Psoas muscle (tissue), 8 donors: Measurements from ENCODE around the gene ASTN2. TPM values are rescaled to one million over a fixed set of nuclear protein-coding genes. Genes with fewer than 3 reads are reported as not detected.

Source experiments
- ATAC-seq, 4 donors: fragments of 200-7000 bp; cut with Tn5 transposase; one replicate each; pipeline ENCODE4 v1.9.1; 2020; ENCODE audit warnings: moderate library complexity in 3 of 4, mild to moderate bottlenecking in 2 of 4
- DNase-seq, 2 donors: peaks; one replicate each; pipeline ENCODE4 v3.0.0-alpha.2; 2020
- H3K27ac ChIP-seq: fragments of 200-600 bp; one replicate; pipeline ENCODE4 v1.8.0; 2022
- H3K27me3 ChIP-seq, 3 donors: fragments of 200-600 bp in 1 of 3; one replicate each; pipeline versions ENCODE4 v1.6.1 to v1.8.0; 2013 to 2022; ENCODE audit warnings: low read length in 2 of 3, mild to moderate bottlenecking in 2 of 3, moderate library complexity in 1 of 3; ENCODE audit not compliant: insufficient read depth in 3 of 3
- H3K36me3 ChIP-seq, 2 donors: fragments of 200-600 bp in 1 of 2; one replicate each; pipeline versions ENCODE4 v1.6.1 to v1.8.0; 2013 to 2022; ENCODE audit warnings: low read depth in 1 of 2, mild to moderate bottlenecking in 1 of 2, moderate library complexity in 1 of 2; ENCODE audit not compliant: insufficient read depth in 1 of 2
- H3K4me1 ChIP-seq: fragments of 200-600 bp; one replicate; pipeline ENCODE4 v1.8.0; 2022
- H3K4me3 ChIP-seq: fragments of 200-600 bp; one replicate; pipeline ENCODE4 v1.8.0; 2022; ENCODE audit warnings: mild to moderate bottlenecking
- H3K9me3 ChIP-seq: fragments of 200-600 bp; one replicate; pipeline ENCODE4 v1.8.0; 2022
- WGBS, 3 donors: extraction: QIAGEN DNeasy Blood & Tissue Kit; methylation state at CpG; one replicate each; pipeline versions ENCODE4 v1.1.6 to v1.1.7; 2013; 5-methylcytosine and 5-hydroxymethylcytosine counted together
- intact Hi-C, 2 donors: fragments of 100-400 bp; cut with DNase I; formaldehyde crosslinking; loops; one replicate each; pipeline versions ENCODE4 v1.11.0 to v1.14.2; 2022
- polyA plus RNA-seq, 3 donors: library from polyadenylated mRNA; stranded (reverse); fragments of 200-250 nt; gene quantifications; one replicate each; pipeline ENCODE4 v1.2.3, GENCODE V29; 2013
- total RNA-seq, 4 donors: library from RNA; stranded (reverse); fragmentation: NEBNext Ultra II Directional in 2 of 4; extraction: Animal tissue kit (Norgen Biotek cat#: 25700) in 2 of 4; gene quantifications; one replicate each; pipeline versions ENCODE4 v1.2.1 to v1.2.4, GENCODE V29; 2021 to 2023
- TF ChIP-seq, protein P1 (sequence below): fragments of 200-600 bp; IDR thresholded peaks from one replicate; pipeline ENCODE4 v1.8.0; 2022; ENCODE audit warnings: antibody characterized with exemption
- donor health status: healthy with polysubstance abuse.
- donor health status: DM: no; HTN: no; CAD: no; lungs with moderate emphysema.
- donor health status: Bipolar disorder and iron deficiency.
- donor health status: healthy.
- donor health status: DM: yes; HTN: yes; CAD: no.
- donor health status: DM: no; HTN: no; CAD: no.
- donor health status: DM: no; HTN: no; CAD: no.
- donor health status: DM: yes; HTN: yes; CAD: no.

The ASTN2 gene
- total and polyA plus RNA-seq, 7 donors, result 2.0 to 10.3 (median 3.3) TPM

GRCh38 chr9:116987721-116988485 lies 427.0 kb downstream of the ASTN2 start:
- Histone ChIP-seq H3K9me3 (no peaks in the 10 kb centered on the region), H3K36me3 (no peaks in the 10 kb centered on the region), H3K4me3 (no peak overlapping the region), H3K27ac (no peak overlapping the region), H3K4me1 (no peaks in the 10 kb centered on the region), H3K27me3 (no peaks in the 10 kb centered on the region)
- TF ChIP-seq, protein P1, sequence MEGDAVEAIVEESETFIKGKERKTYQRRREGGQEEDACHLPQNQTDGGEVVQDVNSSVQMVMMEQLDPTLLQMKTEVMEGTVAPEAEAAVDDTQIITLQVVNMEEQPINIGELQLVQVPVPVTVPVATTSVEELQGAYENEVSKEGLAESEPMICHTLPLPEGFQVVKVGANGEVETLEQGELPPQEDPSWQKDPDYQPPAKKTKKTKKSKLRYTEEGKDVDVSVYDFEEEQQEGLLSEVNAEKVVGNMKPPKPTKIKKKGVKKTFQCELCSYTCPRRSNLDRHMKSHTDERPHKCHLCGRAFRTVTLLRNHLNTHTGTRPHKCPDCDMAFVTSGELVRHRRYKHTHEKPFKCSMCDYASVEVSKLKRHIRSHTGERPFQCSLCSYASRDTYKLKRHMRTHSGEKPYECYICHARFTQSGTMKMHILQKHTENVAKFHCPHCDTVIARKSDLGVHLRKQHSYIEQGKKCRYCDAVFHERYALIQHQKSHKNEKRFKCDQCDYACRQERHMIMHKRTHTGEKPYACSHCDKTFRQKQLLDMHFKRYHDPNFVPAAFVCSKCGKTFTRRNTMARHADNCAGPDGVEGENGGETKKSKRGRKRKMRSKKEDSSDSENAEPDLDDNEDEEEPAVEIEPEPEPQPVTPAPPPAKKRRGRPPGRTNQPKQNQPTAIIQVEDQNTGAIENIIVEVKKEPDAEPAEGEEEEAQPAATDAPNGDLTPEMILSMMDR, result no peak
- DNase-seq (no peak), ATAC-seq (no peak)
- intact Hi-C loops, result no loop called here
- 78 to 84% (median 80%) methylated on average over 5 of the region's 5 CpGs for WGBS, 3 donors

- TF ChIP-seq, protein P1, result no peak
- intact Hi-C loops, result no loop called here
- ATAC-seq (no peak), DNase-seq (no peak)
- 27 to 35% (median 28%) methylated on average over 7 of the region's 7 CpGs for WGBS, 3 donors
- H3K4me1 ChIP-seq, result no peaks in the 10 kb centered on the region
- H3K27ac ChIP-seq, result no peak overlapping the region
- no peaks in the 10 kb centered on the region for H3K9me3 ChIP-seq
- no peaks in the 10 kb centered on the region for H3K36me3 ChIP-seq
- H3K4me3 ChIP-seq, result no peak overlapping the region
- H3K27me3 ChIP-seq, result no peaks in the 10 kb centered on the region
Measured at GRCh38 chr9:116986015-116986414, 428.8 kb downstream of the ASTN2 start.

GRCh38 chr9:116985596-116985995 lies 429.3 kb downstream of the ASTN2 start:
- Histone ChIP-seq H3K36me3 (no peaks in the 10 kb centered on the region), H3K9me3 (no peaks in the 10 kb centered on the region), H3K27ac (no peak overlapping the region), H3K27me3 (no peaks in the 10 kb centered on the region), H3K4me3 (no peak overlapping the region), H3K4me1 (no peaks in the 10 kb centered on the region)
- intact Hi-C loops, result no loop called here
- no peak for DNase-seq
- 72 to 74% (median 74%) methylated on average over 4 of the region's 4 CpGs for WGBS, 3 donors
- TF ChIP-seq, protein P1, result no peak
- ATAC-seq, result no peak

DNA sequence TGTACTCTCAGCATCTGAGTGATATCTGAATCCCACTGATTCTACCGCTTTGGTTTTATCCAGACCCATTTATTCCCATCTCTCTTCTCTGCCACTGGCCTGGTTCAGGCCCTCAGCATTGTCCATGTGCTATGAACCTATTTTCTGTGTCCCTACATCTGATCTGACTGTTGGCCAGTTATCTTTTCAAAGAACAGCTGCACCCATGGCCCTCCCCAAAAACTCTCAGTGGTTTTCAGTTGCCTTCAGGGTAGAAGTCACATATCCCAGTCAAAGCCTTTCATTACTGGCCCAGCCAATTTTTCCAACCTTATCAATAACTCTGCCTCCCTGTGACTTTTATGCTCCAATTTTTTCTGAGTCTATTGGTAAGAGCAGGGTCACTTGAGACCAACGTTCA lies 430.7 kb downstream of the ASTN2 start:
- Histone ChIP-seq H3K4me3 (no peak overlapping the region), H3K36me3 (no peaks in the 10 kb centered on the region), H3K9me3 (no peaks in the 10 kb centered on the region), H3K27ac (no peak overlapping the region), H3K27me3 (no peaks in the 10 kb centered on the region), H3K4me1 (no peaks in the 10 kb centered on the region)
- intact Hi-C loops, result no loop called here
- DNase-seq (no peak), ATAC-seq (no peak)
- TF ChIP-seq, protein P1, result no peak
- WGBS, 3 donors, result 58 to 60% (median 59%) methylated on average over 2 of the region's 2 CpGs
